KMS-11 (cell line): ENCODE data around the gene B9D2.
A peak's percentile ranks its signal among the peaks of the same experiment; 100 is the strongest.

ENCODE experiments used
- H2AFZ ChIP-seq: fragments of 200-600 bp; sonication (generic); 2 replicates; pipeline ENCODE4 v1.6.1; 2016; ENCODE audit warnings: antibody characterized with exemption, mixed run types, low read depth
- H3K27ac ChIP-seq: fragments of 200-600 bp; sonication (generic); 2 replicates; pipeline ENCODE4 v1.6.1; 2016; ENCODE audit warnings: mild to moderate bottlenecking, mixed run types
- H3K27me3 ChIP-seq: fragments of 200-600 bp; sonication (generic); 2 replicates; pipeline ENCODE4 v1.6.1; 2017; ENCODE audit warnings: mild to moderate bottlenecking, low read depth, mixed run types, moderate library complexity; ENCODE audit not compliant: insufficient read depth
- H3K36me3 ChIP-seq: fragments of 200-600 bp; sonication (generic); 2 replicates; pipeline ENCODE4 v1.6.1; 2017; ENCODE audit warnings: mild to moderate bottlenecking, mixed run types; ENCODE audit not compliant: insufficient read depth
- H3K4me1 ChIP-seq: fragments of 200-600 bp; sonication (generic); 2 replicates; pipeline ENCODE4 v1.6.1; 2016; ENCODE audit warnings: mild to moderate bottlenecking, low read depth, mixed run types; ENCODE audit not compliant: poor library complexity, severe bottlenecking
- H3K4me2 ChIP-seq: fragments of 200-600 bp; sonication (generic); 2 replicates; pipeline ENCODE4 v1.7.0; 2016; ENCODE audit warnings: mild to moderate bottlenecking, mixed run types
- H3K4me3 ChIP-seq: fragments of 200-600 bp; sonication (generic); IDR thresholded peaks from 2 replicates; pipeline ENCODE4 v1.6.1; 2017; ENCODE audit warnings: low read depth, low read length, mixed read lengths; ENCODE audit not compliant: insufficient read depth
- H3K79me2 ChIP-seq: fragments of 200-600 bp; sonication (generic); 2 replicates; pipeline ENCODE4 v1.6.1; 2016; ENCODE audit warnings: low read depth, mixed run types; ENCODE audit not compliant: insufficient read depth
- H3K9ac ChIP-seq: fragments of 200-600 bp; sonication (generic); 2 replicates; pipeline ENCODE4 v1.6.1; 2016; ENCODE audit warnings: mild to moderate bottlenecking, mixed run types
- H4K20me1 ChIP-seq: fragments of 200-600 bp; sonication (generic); 2 replicates; pipeline ENCODE4 v1.6.1; 2016; ENCODE audit warnings: mild to moderate bottlenecking, mixed run types; ENCODE audit not compliant: insufficient read depth
- CTCF ChIP-seq: fragments of 200-600 bp; sonication (generic); conservative IDR thresholded peaks from 2 replicates; pipeline ENCODE4 v1.6.1; 2017; ENCODE audit warnings: low read depth, mild to moderate bottlenecking, antibody characterized with exemption, low read length, moderate library complexity, mixed read lengths

Gene B9D2

GRCh38 chr19:41307090-41307875, 56.7 kb downstream of the B9D2 start:
- Histone ChIP-seq H3K9ac (peak overlapping the region; percentile 58; the same call in 1 of the 2 replicates), H4K20me1 (no peaks in the 10 kb centered on the region), H3K4me3 (no peak overlapping the region), H3K36me3 (peaks cover 8% of the 10 kb centered on the region; the same call in 1 of the 2 replicates), H3K4me2 (peak overlapping the region; percentile 79; the same call in 1 of the 2 replicates), H2AFZ (no peak overlapping the region), H3K27me3 (no peaks in the 10 kb centered on the region), H3K79me2 (peaks cover 18% of the 10 kb centered on the region), H3K4me1 (peaks cover 52% of the 10 kb centered on the region), H3K27ac (peak overlapping the region; percentile 95)
- no peak for TF ChIP-seq CTCF

DNA sequence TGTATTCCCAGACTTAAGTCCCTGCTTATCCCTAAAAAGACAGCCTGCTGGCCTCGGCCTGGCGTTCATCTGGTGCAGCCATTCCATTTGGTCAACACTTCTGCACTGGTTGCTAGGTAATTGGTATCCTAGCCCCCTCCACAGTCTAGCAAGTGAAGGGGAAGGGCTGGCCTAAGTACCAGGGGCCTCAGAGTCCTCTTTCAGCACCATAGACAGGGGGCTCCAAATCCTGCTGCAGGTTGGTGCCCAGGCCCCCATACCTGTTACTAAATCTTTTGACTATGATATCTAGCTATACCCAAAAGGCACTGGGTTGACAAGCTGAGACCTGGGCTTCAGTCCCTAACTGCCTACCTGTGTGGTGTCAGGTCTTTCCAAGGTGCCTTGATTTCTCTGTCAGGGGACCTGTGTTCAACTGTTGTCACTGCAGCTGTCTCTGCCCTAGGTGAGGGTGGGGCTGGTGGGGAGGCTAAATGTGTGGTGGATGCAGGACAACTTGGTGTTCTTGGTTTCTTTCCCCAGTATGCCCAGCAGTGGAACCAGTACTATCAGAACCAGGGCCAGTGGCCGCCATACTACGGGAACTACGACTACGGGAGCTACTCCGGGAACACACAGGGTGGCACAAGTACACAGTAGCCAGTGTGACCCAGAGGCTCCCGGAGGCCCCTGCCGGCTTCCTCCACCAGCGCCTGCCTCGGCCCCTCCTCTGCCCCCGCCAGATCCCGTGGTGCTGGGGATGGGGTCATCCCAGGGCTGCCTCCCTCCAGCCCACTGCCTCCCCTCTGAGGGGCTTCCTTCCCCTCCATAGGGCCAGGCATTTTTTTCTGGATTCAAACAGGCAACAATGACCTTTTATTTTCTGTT, 57.8 kb downstream of the B9D2 start:
- H3K36me3 ChIP-seq, result peaks cover 8% of the 10 kb centered on the region; the same call in 1 of the 2 replicates
- peak overlapping the region; percentile 2; the same call in 1 of the 2 replicates for H3K9ac ChIP-seq
- H3K27me3 ChIP-seq, result no peaks in the 10 kb centered on the region
- no peaks in the 10 kb centered on the region for H4K20me1 ChIP-seq
- peaks cover 6% of the 10 kb centered on the region for H3K79me2 ChIP-seq
- peaks cover 48% of the 10 kb centered on the region for H3K4me1 ChIP-seq
- no peak overlapping the region for H2AFZ ChIP-seq
- H3K27ac ChIP-seq, result peak overlapping the region; percentile 95; the same call in 1 of the 2 replicates
- H3K4me2 ChIP-seq, result no peak overlapping the region; the same call in 1 of the 2 replicates
- TF ChIP-seq CTCF, result no peak
- no peak overlapping the region for H3K4me3 ChIP-seq

DNA sequence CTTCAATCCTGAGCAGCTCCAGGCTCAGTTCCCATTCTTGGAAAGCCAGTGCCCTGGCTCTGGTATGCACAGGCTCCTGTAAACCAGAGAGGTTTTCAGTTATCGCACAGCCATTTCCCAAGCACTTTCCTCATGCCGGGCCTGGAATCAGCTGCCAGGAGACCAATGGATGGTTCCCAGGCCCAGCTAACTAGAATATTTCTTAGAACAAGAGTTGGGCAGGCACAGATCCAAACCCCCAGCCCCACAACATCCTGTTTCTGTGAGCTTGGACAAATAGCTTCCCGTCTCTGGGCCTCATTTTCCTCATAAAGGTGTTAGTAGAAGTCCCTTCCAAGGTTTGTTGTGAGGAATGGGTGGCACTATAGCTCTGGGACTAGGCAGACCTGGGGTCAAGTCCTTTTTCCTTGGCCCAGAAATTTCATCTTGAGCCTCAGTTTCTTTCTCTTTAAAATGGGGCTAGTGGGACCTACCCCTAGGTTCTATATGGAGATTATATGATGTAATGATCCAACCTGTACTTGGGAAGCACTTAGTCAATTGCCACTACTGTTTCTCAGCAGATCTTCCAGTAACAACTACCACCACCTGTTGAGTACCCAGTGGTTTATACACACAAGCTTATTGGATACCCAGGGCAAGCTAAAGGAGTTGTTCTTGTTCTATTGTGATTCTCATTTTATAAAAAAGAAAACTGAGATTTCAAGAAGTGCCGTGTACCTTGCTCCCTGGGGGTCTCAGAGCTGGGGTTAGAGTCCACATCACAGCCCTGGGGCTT, 59.1 kb downstream of the B9D2 start:
- H3K27ac ChIP-seq, result peak overlapping the region; percentile 0; the same call in 1 of the 2 replicates
- no peak for TF ChIP-seq CTCF
- H3K4me2 ChIP-seq, result no peak overlapping the region
- no peaks in the 10 kb centered on the region for H3K79me2 ChIP-seq
- H3K27me3 ChIP-seq, result no peaks in the 10 kb centered on the region
- H2AFZ ChIP-seq, result no peak overlapping the region
- H4K20me1 ChIP-seq, result no peaks in the 10 kb centered on the region
- H3K4me3 ChIP-seq, result no peak overlapping the region
- no peak overlapping the region for H3K9ac ChIP-seq
- H3K36me3 ChIP-seq, result peaks cover 8% of the 10 kb centered on the region; the same call in 1 of the 2 replicates
- peaks cover 51% of the 10 kb centered on the region for H3K4me1 ChIP-seq
